MM.1S (cell line): ENCODE results near the gene VSTM5.
"Not testable (repeated sequence)": the region's sequence is repeated elsewhere in the genome, so short reads cannot be mapped to it uniquely, and the experiment has no call there.

Source experiments
- DNase-seq: peaks from one replicate; pipeline ENCODE4 v3.0.0-alpha.2; 2015
- H2AFZ ChIP-seq: fragments of 300-600 bp; sonication (generic); 2 replicates; pipeline ENCODE4 v1.6.0; 2016; ENCODE audit warnings: antibody characterized with exemption, low read length
- H3F3A ChIP-seq: fragments of 300-600 bp; sonication (generic); 2 replicates; pipeline ENCODE4 v1.6.1; 2016; ENCODE audit warnings: mild to moderate bottlenecking, antibody characterized with exemption, low read length, moderate library complexity, mixed read lengths; ENCODE audit not compliant: insufficient read depth
- H3K27ac ChIP-seq: fragments of 300-600 bp; sonication (generic); 2 replicates; pipeline ENCODE4 v1.5.1; 2016; ENCODE audit warnings: mild to moderate bottlenecking, low read length
- H3K27me3 ChIP-seq: fragments of 300-600 bp; sonication (generic); replicated peaks from 2 replicates; pipeline ENCODE4 v1.6.0; 2016; ENCODE audit warnings: low read length; ENCODE audit not compliant: insufficient read depth
- H3K36me3 ChIP-seq: fragments of 300-600 bp; sonication (generic); replicated peaks from 2 replicates; pipeline ENCODE4 v1.6.1; 2016; ENCODE audit warnings: mild to moderate bottlenecking, low read length, mixed read lengths; ENCODE audit not compliant: insufficient read depth
- H3K4me1 ChIP-seq: fragments of 300-600 bp; sonication (generic); 2 replicates; pipeline ENCODE4 v1.6.1; 2016; ENCODE audit warnings: low read length, mixed read lengths
- H3K4me2 ChIP-seq: fragments of 300-600 bp; sonication (generic); 2 replicates; pipeline ENCODE4 v1.6.0; 2016; ENCODE audit warnings: low read depth, low read length
- H3K4me3 ChIP-seq: fragments of 300-600 bp; sonication (generic); 2 replicates; pipeline ENCODE4 v1.5.1; 2016; ENCODE audit warnings: low read length, mixed read lengths
- H3K79me2 ChIP-seq: fragments of 300-600 bp; sonication (generic); 2 replicates; pipeline ENCODE4 v1.6.1; 2016; ENCODE audit warnings: mixed run types, low read length, mixed read lengths
- H3K9ac ChIP-seq: fragments of 300-600 bp; sonication (generic); 2 replicates; pipeline ENCODE4 v1.6.1; 2016; ENCODE audit warnings: low read length, mixed read lengths
- H3K9me2 ChIP-seq: fragments of 300-600 bp; sonication (generic); replicated peaks from 2 replicates; pipeline ENCODE4 v1.6.1; 2016; ENCODE audit warnings: mild to moderate bottlenecking, low read length, mixed read lengths; ENCODE audit not compliant: insufficient read depth
- H3K9me3 ChIP-seq: fragments of 300-600 bp; sonication (generic); replicated peaks from 2 replicates; pipeline ENCODE4 v1.6.1; 2016; ENCODE audit warnings: mild to moderate bottlenecking, low read length, mixed read lengths; ENCODE audit not compliant: insufficient read depth
- H4K20me1 ChIP-seq: fragments of 300-600 bp; sonication (generic); 2 replicates; pipeline ENCODE4 v1.6.1; 2016; ENCODE audit warnings: mild to moderate bottlenecking, low read length, moderate library complexity, mixed read lengths; ENCODE audit not compliant: insufficient read depth
- CTCF ChIP-seq: fragments of 300-600 bp; sonication (generic); IDR thresholded peaks from 2 replicates; pipeline ENCODE4 v1.5.1; 2016; ENCODE audit warnings: antibody characterized with exemption, low read length, mixed read lengths
- EZH2 ChIP-seq: fragments of 300-600 bp; sonication (generic); optimal IDR thresholded peaks from 2 replicates; pipeline ENCODE3; 2017; ENCODE audit warnings: low read depth, mild to moderate bottlenecking, antibody characterized with exemption, low read length, mixed read lengths
- EZH2phosphoT487 ChIP-seq: fragments of 300-600 bp; sonication (generic); IDR thresholded peaks from 2 replicates; pipeline ENCODE4 v1.6.1; 2018; ENCODE audit warnings: antibody characterized with exemption, low read length

Gene VSTM5

GRCh38 chr11:93887111-93887510 lies 36.7 kb upstream of the VSTM5 start:
- H3K9me3 ChIP-seq: no peaks in the 10 kb centered on the region
- no peak overlapping the region for H3K27ac ChIP-seq
- DNase-seq: no peak
- H4K20me1 ChIP-seq: no peaks in the 10 kb centered on the region
- H3K79me2 ChIP-seq: no peaks in the 10 kb centered on the region
- H3K4me1 ChIP-seq: no peaks in the 10 kb centered on the region
- no peak overlapping the region for H3K4me2 ChIP-seq
- TF ChIP-seq EZH2phosphoT487 (no peak), CTCF (no peak), EZH2 (no peak)
- H2AFZ ChIP-seq: no peak overlapping the region
- H3K9ac ChIP-seq: no peak overlapping the region
- no peaks in the 10 kb centered on the region for H3F3A ChIP-seq
- no peaks in the 10 kb centered on the region for H3K27me3 ChIP-seq
- H3K4me3 ChIP-seq: no peak overlapping the region
- no peaks in the 10 kb centered on the region for H3K36me3 ChIP-seq
- no peaks in the 10 kb centered on the region for H3K9me2 ChIP-seq

GRCh38 chr11:93879114-93879513 lies 28.7 kb upstream of the VSTM5 start:
- not testable (repeated sequence) for H4K20me1 ChIP-seq, H3F3A ChIP-seq, H3K4me3 ChIP-seq, H3K9me2 ChIP-seq, H3K4me1 ChIP-seq, H3K9ac ChIP-seq, H3K27ac ChIP-seq, H3K79me2 ChIP-seq, DNase-seq, H3K27me3 ChIP-seq, H3K9me3 ChIP-seq, H3K4me2 ChIP-seq, H2AFZ ChIP-seq, H3K36me3 ChIP-seq

DNA sequence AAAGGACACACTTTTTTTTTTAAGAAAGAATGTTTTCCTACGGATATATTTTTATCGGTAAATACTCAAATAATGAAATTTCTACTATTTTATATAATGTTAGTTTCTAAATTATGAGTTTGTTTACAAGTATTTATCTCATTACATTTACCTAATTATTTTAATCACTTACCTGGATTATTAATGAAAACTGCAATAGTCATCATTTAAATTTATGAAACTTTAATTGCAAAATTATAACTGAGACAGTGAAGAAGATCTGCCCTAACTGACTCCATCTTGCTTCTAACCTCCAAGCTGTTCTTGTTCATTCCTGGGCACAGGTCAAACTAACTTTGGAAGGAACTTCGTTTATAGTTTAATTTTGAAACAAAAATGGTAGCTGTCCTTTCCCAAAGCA lies 25.2 kb upstream of the VSTM5 start:
- no peaks in the 10 kb centered on the region for H3K79me2 ChIP-seq
- TF ChIP-seq EZH2phosphoT487 (no peak), CTCF (no peak), EZH2 (no peak)
- no peak overlapping the region for H3K27ac ChIP-seq
- no peaks in the 10 kb centered on the region for H3K9me3 ChIP-seq
- H3K36me3 ChIP-seq: no peaks in the 10 kb centered on the region
- no peak overlapping the region for H3K4me3 ChIP-seq
- H3F3A ChIP-seq: no peaks in the 10 kb centered on the region
- H2AFZ ChIP-seq: no peak overlapping the region
- H3K4me2 ChIP-seq: no peak overlapping the region
- H3K27me3 ChIP-seq: no peaks in the 10 kb centered on the region
- H3K9me2 ChIP-seq: no peaks in the 10 kb centered on the region
- H4K20me1 ChIP-seq: no peaks in the 10 kb centered on the region
- no peaks in the 10 kb centered on the region for H3K4me1 ChIP-seq
- no peak overlapping the region for H3K9ac ChIP-seq
- DNase-seq: no peak

DNA sequence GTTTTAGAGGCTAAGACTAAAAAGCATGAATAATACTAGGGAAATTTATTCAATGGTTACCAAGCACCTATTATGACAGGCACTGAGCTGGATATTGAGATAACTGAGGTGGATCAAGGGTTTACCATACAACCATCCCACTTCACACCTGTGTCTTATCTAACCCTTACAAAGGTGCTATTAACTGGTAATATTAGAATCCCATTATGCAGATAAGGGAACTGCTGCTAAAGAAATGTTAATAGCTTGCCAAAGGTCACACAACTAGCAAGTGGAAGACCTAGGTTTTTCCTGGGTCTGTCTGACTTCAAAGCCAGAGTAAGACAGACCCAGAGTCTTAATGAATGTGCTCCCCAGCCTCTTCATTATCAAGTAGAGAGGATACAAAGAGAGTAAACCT lies 21.1 kb upstream of the VSTM5 start:
- Histone ChIP-seq H3K36me3 (no peaks in the 10 kb centered on the region), H4K20me1 (no peaks in the 10 kb centered on the region), H3K9me3 (no peaks in the 10 kb centered on the region), H3K4me1 (no peaks in the 10 kb centered on the region), H3K9me2 (no peaks in the 10 kb centered on the region), H3K4me3 (no peak overlapping the region), H3F3A (no peaks in the 10 kb centered on the region), H3K79me2 (no peaks in the 10 kb centered on the region), H3K27me3 (no peaks in the 10 kb centered on the region), H3K4me2 (no peak overlapping the region), H3K9ac (no peak overlapping the region), H2AFZ (no peak overlapping the region), H3K27ac (no peak overlapping the region)
- no peak for DNase-seq
- TF ChIP-seq EZH2 (no peak), EZH2phosphoT487 (no peak), CTCF (no peak)
